Tibial artery (tissue), 4 donors: ENCODE measurements around the gene SC5D.

Source experiments
- DNase-seq, 2 donors: peaks; one replicate each; pipeline ENCODE4 v3.0.0-alpha.2; 2019
- H3K27ac ChIP-seq, 2 donors: fragments of 200-600 bp; sonication (generic) in 1 of 2; 1 replicate in 1 of 2; 2 replicates in 1 of 2; pipeline ENCODE4 v1.5.1; 2018 to 2019; ENCODE audit warnings: mild to moderate bottlenecking in 1 of 2
- H3K27me3 ChIP-seq, 2 donors: fragments of 200-600 bp; sonication (generic) in 1 of 2; one replicate each; pipeline versions ENCODE4 v1.5.1 to v1.6.0; 2016 to 2019
- H3K36me3 ChIP-seq, 3 donors: fragments of 200-600 bp; sonication (generic) in 2 of 3; one replicate each; pipeline ENCODE4 v1.5.1; 2016 to 2019; ENCODE audit warnings: mild to moderate bottlenecking in 2 of 3
- H3K4me1 ChIP-seq, 4 donors: fragments of 200-600 bp; sonication (generic) in 2 of 4; 1 replicate in 3 of 4; 2 replicates in 1 of 4; pipeline ENCODE4 v1.5.1; 2016 to 2019
- H3K4me3 ChIP-seq, 2 donors: fragments of 200-600 bp; sonication (generic) in 1 of 2; 1 replicate in 1 of 2; 2 replicates in 1 of 2; pipeline ENCODE4 v1.5.1; 2018 to 2019; ENCODE audit warnings: mild to moderate bottlenecking in 2 of 2
- H3K9me3 ChIP-seq, 3 donors: fragments of 200-600 bp; sonication (generic) in 1 of 3; one replicate each; pipeline ENCODE4 v1.5.1; 2016 to 2019
- intact Hi-C: fragments of 100-400 bp; cut with DNase I; formaldehyde crosslinking; loops from one replicate; pipeline ENCODE4 v1.15.0; 2023; ENCODE audit warnings: low total_unique reads
- TF ChIP-seq, protein P1 (sequence below), 2 experiments: fragments of 200-600 bp in 1 of 2; fragments of 450-650 bp in 1 of 2; IDR thresholded peaks; one replicate each; pipeline ENCODE4 v1.5.1; 2017 to 2019; ENCODE audit warnings: antibody characterized with exemption in 2 of 2, mild to moderate bottlenecking in 1 of 2, moderate library complexity in 1 of 2

The SC5D gene

DNA sequence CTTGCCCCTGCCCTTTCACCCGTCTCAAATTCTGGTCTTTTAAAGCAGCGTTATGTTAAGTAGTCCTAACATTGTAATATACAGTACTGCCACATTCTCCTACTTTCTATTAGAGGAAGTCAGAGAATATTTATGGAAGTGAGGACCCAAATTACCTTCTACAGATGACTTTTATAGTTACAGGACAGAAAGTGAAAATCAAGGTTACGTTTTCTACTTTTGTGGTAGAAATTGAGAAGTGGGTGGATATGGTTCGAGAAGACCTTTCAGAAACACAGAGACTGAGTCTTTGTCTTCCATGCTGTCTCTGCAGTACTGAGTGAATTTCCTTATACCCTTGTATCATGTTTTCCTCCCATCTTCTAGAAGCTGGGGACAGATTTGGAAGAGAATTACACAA is 17.1 kb downstream of the SC5D start:
- intact Hi-C loops: no loop called here
- Histone ChIP-seq H3K4me3 (no peak overlapping the region), H3K27ac (no peak overlapping the region), H3K27me3 (no peaks in the 10 kb centered on the region), H3K4me1 (no peaks in the 10 kb centered on the region), H3K36me3 (peaks cover 31 to 55% (median 38%) of the 10 kb centered on the region in 3 donors), H3K9me3 (no peaks in the 10 kb centered on the region)
- DNase-seq: no peak
- TF ChIP-seq, protein P1, sequence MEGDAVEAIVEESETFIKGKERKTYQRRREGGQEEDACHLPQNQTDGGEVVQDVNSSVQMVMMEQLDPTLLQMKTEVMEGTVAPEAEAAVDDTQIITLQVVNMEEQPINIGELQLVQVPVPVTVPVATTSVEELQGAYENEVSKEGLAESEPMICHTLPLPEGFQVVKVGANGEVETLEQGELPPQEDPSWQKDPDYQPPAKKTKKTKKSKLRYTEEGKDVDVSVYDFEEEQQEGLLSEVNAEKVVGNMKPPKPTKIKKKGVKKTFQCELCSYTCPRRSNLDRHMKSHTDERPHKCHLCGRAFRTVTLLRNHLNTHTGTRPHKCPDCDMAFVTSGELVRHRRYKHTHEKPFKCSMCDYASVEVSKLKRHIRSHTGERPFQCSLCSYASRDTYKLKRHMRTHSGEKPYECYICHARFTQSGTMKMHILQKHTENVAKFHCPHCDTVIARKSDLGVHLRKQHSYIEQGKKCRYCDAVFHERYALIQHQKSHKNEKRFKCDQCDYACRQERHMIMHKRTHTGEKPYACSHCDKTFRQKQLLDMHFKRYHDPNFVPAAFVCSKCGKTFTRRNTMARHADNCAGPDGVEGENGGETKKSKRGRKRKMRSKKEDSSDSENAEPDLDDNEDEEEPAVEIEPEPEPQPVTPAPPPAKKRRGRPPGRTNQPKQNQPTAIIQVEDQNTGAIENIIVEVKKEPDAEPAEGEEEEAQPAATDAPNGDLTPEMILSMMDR (IDR thresholded peaks at IDR 0.05): no peak

DNA sequence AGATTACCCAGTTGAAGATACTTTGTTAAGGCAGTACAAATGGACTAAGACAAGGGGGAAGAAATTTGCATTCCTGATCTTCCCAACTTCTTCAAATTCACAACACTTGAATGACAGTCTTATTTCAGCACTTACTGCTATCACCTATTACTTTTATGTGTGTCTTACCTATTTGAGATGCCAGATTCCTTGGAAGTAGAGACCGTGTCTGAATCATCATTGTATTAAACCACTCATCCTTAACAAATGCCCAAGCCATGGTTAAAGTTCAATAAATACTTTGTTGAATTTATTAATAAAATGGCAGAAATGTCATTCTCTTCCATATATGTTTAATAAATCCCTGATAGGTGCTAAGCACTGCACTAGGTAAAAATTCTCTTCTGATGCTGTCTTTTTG is 18.3 kb downstream of the SC5D start:
- Histone ChIP-seq H3K27me3 (no peaks in the 10 kb centered on the region), H3K27ac (no peak overlapping the region), H3K4me3 (no peak overlapping the region), H3K36me3 (peaks cover 20 to 42% (median 30%) of the 10 kb centered on the region in 3 donors), H3K9me3 (no peaks in the 10 kb centered on the region), H3K4me1 (no peaks in the 10 kb centered on the region)
- TF ChIP-seq, protein P1 (IDR thresholded peaks at IDR 0.05): no peak
- intact Hi-C loops: no loop called here
- DNase-seq: no peak

DNA sequence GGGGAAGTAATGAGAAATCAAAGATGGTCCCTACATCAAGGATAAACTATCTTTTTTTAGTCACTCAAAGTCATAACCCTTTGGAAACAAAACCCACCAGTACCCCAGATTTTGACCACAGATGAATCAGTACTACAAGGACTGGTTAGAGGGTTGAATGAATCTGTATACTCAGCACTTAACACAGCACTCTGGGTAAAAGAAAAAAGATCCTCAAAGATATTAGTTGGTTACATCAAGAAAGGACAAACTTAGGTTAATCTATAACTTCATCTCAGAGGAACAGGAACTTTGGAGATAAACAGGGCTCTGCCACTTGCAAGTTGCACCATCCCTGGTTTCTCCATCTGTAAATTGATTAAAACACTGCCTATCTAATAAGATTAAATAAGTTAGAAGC is 18.8 kb downstream of the SC5D start:
- Histone ChIP-seq H3K27ac (no peak overlapping the region), H3K27me3 (no peaks in the 10 kb centered on the region), H3K36me3 (peaks cover 15 to 38% (median 27%) of the 10 kb centered on the region in 3 donors), H3K4me1 (no peaks in the 10 kb centered on the region), H3K9me3 (no peaks in the 10 kb centered on the region), H3K4me3 (no peak overlapping the region)
- TF ChIP-seq, protein P1 (IDR thresholded peaks at IDR 0.05): no peak
- intact Hi-C loops: no loop called here
- DNase-seq: no peak

DNA sequence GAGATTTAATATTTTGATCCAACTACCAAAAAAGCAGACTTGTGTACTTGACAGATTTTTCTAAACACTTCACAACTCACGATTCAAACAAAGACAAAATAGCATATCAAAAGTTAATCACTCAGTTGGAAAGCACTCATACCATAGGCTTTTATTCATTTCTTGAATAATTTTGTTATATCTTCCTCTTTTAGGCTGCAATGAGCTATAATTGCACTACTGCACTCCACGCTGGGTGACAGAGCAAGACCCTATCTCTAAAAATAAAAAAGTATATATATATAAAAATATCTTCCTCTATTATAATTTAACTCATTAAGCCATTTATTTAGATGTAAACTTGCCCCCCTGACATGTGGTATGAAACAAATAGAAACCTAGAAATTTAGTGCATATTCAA is 19.9 kb downstream of the SC5D start:
- intact Hi-C loops: no loop called here
- Histone ChIP-seq H3K4me1 (no peaks in the 10 kb centered on the region), H3K36me3 (peaks cover 5 to 27% (median 16%) of the 10 kb centered on the region in 3 donors), H3K27me3 (no peaks in the 10 kb centered on the region), H3K9me3 (no peaks in the 10 kb centered on the region), H3K4me3 (no peak overlapping the region), H3K27ac (no peak overlapping the region)
- TF ChIP-seq, protein P1 (IDR thresholded peaks at IDR 0.05): no peak
- no peak for DNase-seq

DNA sequence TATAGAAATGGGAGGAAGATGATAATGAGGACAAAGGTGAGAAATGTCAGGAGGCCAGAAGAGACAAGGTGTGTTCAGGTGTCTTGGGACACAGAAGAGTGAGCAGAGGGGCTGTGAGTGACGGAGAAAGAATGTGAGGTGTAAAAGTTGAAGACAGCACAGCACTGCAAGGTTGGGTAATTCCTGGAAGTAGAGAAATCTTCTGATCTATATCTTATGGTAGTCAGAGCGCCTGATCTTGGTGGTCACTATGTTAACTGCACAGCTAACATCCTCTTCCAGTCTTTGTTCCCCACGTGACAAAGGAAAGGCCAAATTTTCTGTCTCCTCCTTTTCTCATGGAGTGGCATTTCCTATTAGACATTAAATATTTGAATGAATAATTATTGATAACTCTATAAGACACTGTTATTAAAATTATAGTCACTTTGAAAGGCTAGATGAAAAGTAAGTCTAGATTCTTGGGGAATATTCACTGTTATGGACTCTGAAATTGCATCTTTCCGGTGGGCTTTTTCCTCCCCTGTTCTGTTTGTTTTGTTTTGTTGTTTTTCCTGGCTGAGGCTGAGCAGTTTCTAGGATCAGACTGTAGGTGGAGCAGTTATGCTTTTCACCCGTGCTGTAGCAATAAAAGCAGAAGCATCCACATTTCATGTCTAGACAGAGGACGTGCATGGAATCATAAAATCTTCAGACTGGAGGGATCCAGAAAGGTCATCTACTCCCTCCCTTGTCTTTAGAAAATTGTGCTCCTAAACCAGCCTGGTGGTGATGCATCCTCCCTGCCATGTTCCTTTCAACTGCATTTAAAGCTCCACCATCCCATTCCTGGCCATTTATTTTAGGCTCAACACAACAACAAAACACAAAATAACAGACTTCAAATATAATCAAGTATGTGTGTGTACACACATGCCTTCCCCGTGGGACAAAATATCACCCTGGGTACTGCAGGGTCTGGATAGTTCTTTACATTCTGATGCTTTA is 26.6 kb downstream of the SC5D start:
- H3K9me3 ChIP-seq: no peaks in the 10 kb centered on the region

More for the DNA sequence above, 26.6 kb downstream of the SC5D start:
- H3K4me1 ChIP-seq: no peaks in the 10 kb centered on the region
- no peak overlapping the region for H3K27ac ChIP-seq
- intact Hi-C loops: no loop called here
- no peak for DNase-seq
- no peak overlapping the region for H3K4me3 ChIP-seq
- H3K36me3 ChIP-seq: no peaks in the 10 kb centered on the region
- H3K27me3 ChIP-seq: no peaks in the 10 kb centered on the region
- TF ChIP-seq, protein P1 (IDR thresholded peaks at IDR 0.05): peak; percentile 67 to 77
